PC-9 (cell line): ENCODE data around the gene ARHGEF12. TPM values are rescaled to one million over a fixed set of nuclear protein-coding genes. Genes with fewer than 3 reads are reported as not detected.

Source experiments
- BruUV-seq: library from RNA; stranded (reverse); fragments of 400-500 nt; replicated peaks from 2 replicates; lab custom pipeline; 2021; lab: Mats Ljungman, UMichigan
- CTCF ChIA-PET: fragments of 300-600 bp; sonication (Branson Sonifier 250); formaldehyde crosslinking; loops from one replicate; lab custom pipeline; 2022; ENCODE audit warnings: antibody characterized with exemption; lab: Charles Lee
- POLR2A ChIA-PET: fragments of 300-600 bp; sonication (Branson Sonifier 250); formaldehyde crosslinking; loops from one replicate; lab custom pipeline; 2022; ENCODE audit warnings: antibody characterized with exemption; ENCODE audit not compliant: unreplicated experiment; lab: Charles Lee
- DNase-seq, 2 experiments: peaks; one replicate each; pipeline versions ENCODE4 v3.0.0 to v3.0.0-alpha.2; 2015 to 2022; ENCODE audit warnings: mixed read lengths in 1 of 2
- H2AFZ ChIP-seq: fragments of 200-600 bp; sonication (generic); 2 replicates; pipeline ENCODE4 v1.8.1; 2017; ENCODE audit warnings: antibody characterized with exemption
- H3F3A ChIP-seq: fragments of 200-600 bp; sonication (generic); 2 replicates; pipeline ENCODE4 v1.8.1; 2017; ENCODE audit warnings: antibody characterized with exemption, mild to moderate bottlenecking, low read depth; ENCODE audit not compliant: insufficient read depth
- H3K27ac ChIP-seq: fragments of 200-600 bp; sonication (generic); 2 replicates; pipeline ENCODE4 v1.6.1; 2016; ENCODE audit warnings: mixed run types
- H3K27me3 ChIP-seq: fragments of 200-600 bp; sonication (generic); 2 replicates; pipeline ENCODE4 v1.6.1; 2016; ENCODE audit warnings: low read depth, mixed run types; ENCODE audit not compliant: insufficient read depth
- H3K36me3 ChIP-seq: fragments of 200-600 bp; sonication (generic); 2 replicates; pipeline ENCODE4 v1.6.1; 2016; ENCODE audit warnings: low read depth, mixed run types
- H3K4me1 ChIP-seq: fragments of 200-600 bp; sonication (generic); replicated peaks from 2 replicates; pipeline ENCODE4 v1.6.1; 2016; ENCODE audit warnings: mixed run types; ENCODE audit not compliant: insufficient read depth
- H3K4me2 ChIP-seq: fragments of 200-600 bp; sonication (generic); 2 replicates; pipeline ENCODE4 v1.6.1; 2017; ENCODE audit warnings: mixed run types
- H3K4me3 ChIP-seq: fragments of 200-600 bp; sonication (generic); 2 replicates; pipeline ENCODE4 v1.6.1; 2016; ENCODE audit warnings: mixed run types
- H3K79me2 ChIP-seq: fragments of 200-600 bp; sonication (generic); 2 replicates; pipeline ENCODE4 v1.6.1; 2017; ENCODE audit warnings: low read depth, mixed run types
- H3K9me2 ChIP-seq: fragments of 200-600 bp; sonication (generic); 2 replicates; pipeline ENCODE4 v1.8.1; 2017; ENCODE audit warnings: mild to moderate bottlenecking; ENCODE audit not compliant: insufficient read depth
- H3K9me3 ChIP-seq: fragments of 200-600 bp; sonication (generic); 2 replicates; pipeline ENCODE4 v1.8.1; 2016; ENCODE audit warnings: low read depth; ENCODE audit not compliant: insufficient read depth
- H4K20me1 ChIP-seq: fragments of 200-600 bp; sonication (generic); 2 replicates; pipeline ENCODE4 v1.8.1; 2017; ENCODE audit not compliant: insufficient read depth
- EZH2 ChIP-seq: fragments of 200-600 bp; sonication (generic); IDR thresholded peaks from 2 replicates; pipeline ENCODE4 v1.8.0; 2017; ENCODE audit warnings: antibody characterized with exemption, low read depth
- intact Hi-C: fragments of 100-400 bp; cut with micrococcal nuclease; formaldehyde crosslinking; loops from one replicate; pipeline ENCODE4 v1.10.0; 2022; ENCODE audit not compliant: unreplicated experiment
- total RNA-seq: library from RNA; stranded (reverse); gene quantifications from 2 replicates; pipeline ENCODE4 v1.2.3, GENCODE V29; 2021
- TF ChIP-seq, protein P1 (sequence below): fragments of 200-600 bp; sonication (generic); conservative IDR thresholded peaks from 2 replicates; pipeline ENCODE4 v1.6.1; 2017; ENCODE audit warnings: mixed run types, antibody characterized with exemption, mild to moderate bottlenecking, moderate library complexity

ARHGEF12 gene
- total RNA-seq, 1 experiment from 2014 or later = 76.5 TPM

DNA sequence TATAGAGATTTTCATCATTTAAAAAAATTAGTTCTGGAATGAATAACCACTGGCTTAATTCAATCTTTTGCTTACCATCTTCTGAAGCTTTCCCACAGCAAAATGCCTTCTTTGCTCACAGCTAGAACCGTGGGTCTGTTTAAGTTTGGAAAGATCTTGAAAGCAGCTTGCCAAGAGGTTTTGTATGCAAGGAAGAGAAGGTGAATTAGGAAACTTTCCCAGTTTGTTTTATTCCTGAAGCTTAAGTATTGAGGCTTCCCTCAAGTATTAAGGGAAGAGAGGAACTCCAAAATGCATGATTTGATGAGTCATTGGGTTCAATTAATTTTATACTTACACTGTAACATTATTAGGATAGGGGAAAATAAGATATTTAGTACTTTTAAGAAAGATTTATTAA lies 1.9 kb upstream of the ARHGEF12 start:
- H3K4me3 ChIP-seq = no peak overlapping the region
- no peaks in the 10 kb centered on the region for H3K36me3 ChIP-seq
- peaks cover 8% of the 10 kb centered on the region; the same call in 1 of the 2 replicates for H4K20me1 ChIP-seq
- H3K4me1 ChIP-seq = peaks cover 68% of the 10 kb centered on the region
- H3K9me2 ChIP-seq = no peaks in the 10 kb centered on the region
- no peak overlapping the region for H3K4me2 ChIP-seq
- DNase-seq = no peak
- H3K79me2 ChIP-seq = peaks cover 28% of the 10 kb centered on the region
- TF ChIP-seq, protein P1, sequence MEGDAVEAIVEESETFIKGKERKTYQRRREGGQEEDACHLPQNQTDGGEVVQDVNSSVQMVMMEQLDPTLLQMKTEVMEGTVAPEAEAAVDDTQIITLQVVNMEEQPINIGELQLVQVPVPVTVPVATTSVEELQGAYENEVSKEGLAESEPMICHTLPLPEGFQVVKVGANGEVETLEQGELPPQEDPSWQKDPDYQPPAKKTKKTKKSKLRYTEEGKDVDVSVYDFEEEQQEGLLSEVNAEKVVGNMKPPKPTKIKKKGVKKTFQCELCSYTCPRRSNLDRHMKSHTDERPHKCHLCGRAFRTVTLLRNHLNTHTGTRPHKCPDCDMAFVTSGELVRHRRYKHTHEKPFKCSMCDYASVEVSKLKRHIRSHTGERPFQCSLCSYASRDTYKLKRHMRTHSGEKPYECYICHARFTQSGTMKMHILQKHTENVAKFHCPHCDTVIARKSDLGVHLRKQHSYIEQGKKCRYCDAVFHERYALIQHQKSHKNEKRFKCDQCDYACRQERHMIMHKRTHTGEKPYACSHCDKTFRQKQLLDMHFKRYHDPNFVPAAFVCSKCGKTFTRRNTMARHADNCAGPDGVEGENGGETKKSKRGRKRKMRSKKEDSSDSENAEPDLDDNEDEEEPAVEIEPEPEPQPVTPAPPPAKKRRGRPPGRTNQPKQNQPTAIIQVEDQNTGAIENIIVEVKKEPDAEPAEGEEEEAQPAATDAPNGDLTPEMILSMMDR = no peak
- no peak for TF ChIP-seq EZH2
- CTCF ChIA-PET = no interaction called here
- H3K27me3 ChIP-seq = no peaks in the 10 kb centered on the region
- no peak overlapping the region for H3K27ac ChIP-seq
- POLR2A ChIA-PET = no interaction called here
- BruUV-seq = no TSS peak
- H3K9me3 ChIP-seq = no peaks in the 10 kb centered on the region
- peaks cover 48% of the 10 kb centered on the region for H3F3A ChIP-seq
- H2AFZ ChIP-seq = no peak overlapping the region
- intact Hi-C loops = loop anchor here (10.0 kb wide), 1 partner anchor 170 kb away; no protein-coding TSS in a partner anchor

DNA sequence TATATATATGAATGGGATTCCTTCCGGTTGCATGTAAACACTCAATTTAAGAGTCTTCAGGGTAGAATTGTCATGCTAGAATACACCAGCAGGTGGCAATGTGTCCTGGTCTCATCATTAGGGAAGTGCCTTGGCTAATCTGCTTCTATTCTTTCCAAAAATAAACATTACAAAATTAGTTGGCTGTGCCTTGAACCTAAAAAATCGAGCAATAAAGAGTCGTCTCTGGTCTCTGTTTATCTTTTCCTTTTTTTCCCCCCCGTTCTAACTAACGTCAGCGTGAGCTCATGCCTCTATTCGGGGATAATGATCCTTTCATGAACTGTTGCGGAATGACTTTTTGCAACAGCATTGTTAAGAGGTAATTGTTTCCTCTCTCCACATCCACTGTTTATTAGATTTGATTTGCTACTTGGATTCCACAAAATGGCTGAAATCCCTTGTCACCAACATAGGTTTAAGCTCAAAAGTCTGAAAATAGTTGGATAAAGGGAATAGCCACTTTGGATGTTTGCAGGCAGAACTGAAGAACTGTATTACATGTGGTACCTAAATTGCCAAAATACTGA lies 1.2 kb upstream of the ARHGEF12 start:
- Histone ChIP-seq H3K4me1 (peaks cover 74% of the 10 kb centered on the region), H3K27ac (peak overlapping the region; percentile 50)
- TSS peak; percentile 66 for BruUV-seq

GRCh38 chr11:120335556-120335907 lies 681 bp upstream of the ARHGEF12 start:
- Histone ChIP-seq H3F3A (peaks cover 52% of the 10 kb centered on the region), H3K27ac (peak overlapping the region; percentile 50), H4K20me1 (peaks cover 8% of the 10 kb centered on the region; the same call in 1 of the 2 replicates), H3K79me2 (peaks cover 40% of the 10 kb centered on the region), H3K27me3 (no peaks in the 10 kb centered on the region), H3K4me1 (peaks cover 76% of the 10 kb centered on the region), H3K4me2 (peak overlapping the region; percentile 98), H2AFZ (peak overlapping the region; percentile 93), H3K4me3 (peak overlapping the region; percentile 90), H3K36me3 (no peaks in the 10 kb centered on the region), H3K9me3 (no peaks in the 10 kb centered on the region), H3K9me2 (no peaks in the 10 kb centered on the region)
- ChIA-PET POLR2A (interaction anchor here (0.6 kb wide), 4 partner anchors 45 to 1029 kb away, joined by 3 to 6 read pairs (median 4); no protein-coding TSS in a partner anchor), CTCF (interaction anchor here (0.6 to 1.1 kb wide), 2 partner anchors 10 to 350 kb away, joined by 4 to 10 read pairs; partner anchors contain the start of gene TLCD5)
- TF ChIP-seq EZH2 = no peak
- TF ChIP-seq, protein P1 = no peak
- no peak for DNase-seq
- no TSS peak for BruUV-seq
- intact Hi-C loops = loop anchor here (1.0 to 10.0 kb wide), 2 partner anchors 33 to 169 kb away; no protein-coding TSS in a partner anchor

More for the DNA sequence above, 1.2 kb upstream of the ARHGEF12 start:
- Histone ChIP-seq H3K79me2 (peaks cover 34% of the 10 kb centered on the region), H3K36me3 (no peaks in the 10 kb centered on the region), H3F3A (peaks cover 52% of the 10 kb centered on the region), H3K4me2 (peak overlapping the region; percentile 98), H3K9me3 (no peaks in the 10 kb centered on the region), H3K27me3 (no peaks in the 10 kb centered on the region), H3K9me2 (no peaks in the 10 kb centered on the region), H2AFZ (peak overlapping the region; percentile 93), H3K4me3 (peak overlapping the region; percentile 90), H4K20me1 (peaks cover 8% of the 10 kb centered on the region; the same call in 1 of the 2 replicates)
- CTCF ChIA-PET = interaction anchor here (0.6 to 1.1 kb wide), 3 partner anchors 10 to 350 kb away, joined by 3 to 10 read pairs (median 4); partner anchors contain the start of gene TLCD5
- TF ChIP-seq EZH2 = no peak
- TF ChIP-seq, protein P1 = peak; percentile 85
- intact Hi-C loops = loop anchor here (1.0 to 10.0 kb wide), 2 partner anchors 33 to 170 kb away; no protein-coding TSS in a partner anchor
- peak; percentile 52 to 81 for DNase-seq
- POLR2A ChIA-PET = interaction anchor here (0.6 kb wide), 2 partner anchors 165 to 1808 kb away, joined by 3 to 4 read pairs; no protein-coding TSS in a partner anchor
